ENCODE results near the gene ZDHHC14. TPM values are rescaled to one million over a fixed set of nuclear protein-coding genes. Genes with fewer than 3 reads are reported as not detected.

The ZDHHC14 gene
- total and polyA plus RNA-seq, 2 of the 8 experiments (the other 6 are each of a cell fraction or from before 2014, with no cell fraction given) = 2.9 to 5.3 TPM

GRCh38 chr6:157505912-157506491 is 125.0 kb downstream of the ZDHHC14 start:
- FAIRE-seq = no peak
- Histone ChIP-seq H3K27ac (ENCODE audit: low read depth, low read length) (no peak overlapping the region), H2BK15ac (ENCODE audit: low read length) (no peak overlapping the region), H3K18ac (ENCODE audit: extremely low read depth, low read length) (no peak overlapping the region), H2BK5ac (ENCODE audit: low read depth, low read length) (no peak overlapping the region), H3K4me3 (ENCODE audit: extremely low read depth in 1 of 4, insufficient read depth in 2 of 4, low read depth in 3 of 4, low read length in 4 of 4) (no peak overlapping the region), H3K27me3 (replicated peaks in 1 of 4; ENCODE audit: control insufficient read depth in 3 of 4, extremely low read depth in 1 of 4, insufficient read depth in 3 of 4, low read length in 3 of 4) (no peaks in the 10 kb centered on the region), H3K14ac (ENCODE audit: insufficient read length) (no peak overlapping the region), H3K79me1 (ENCODE audit: low read depth, low read length) (no peaks in the 10 kb centered on the region), H3K9me3 (ENCODE audit: insufficient read depth in 2 of 2, low read depth in 1 of 2, low read length in 1 of 2) (peaks cover 16 to 17% of the 10 kb centered on the region in 2 experiments), H2BK20ac (ENCODE audit: low read length) (no peak overlapping the region), H3K9ac (replicated peaks in 1 of 4; ENCODE audit: extremely low read depth in 1 of 4, low read depth in 3 of 4, low read length in 3 of 4) (no peak overlapping the region), H3K4me1 (replicated peaks in 1 of 4; ENCODE audit: control insufficient read depth in 3 of 4, insufficient read depth in 4 of 4, low read length in 3 of 4) (peaks cover 0 to 2% (median 0%) of the 10 kb centered on the region in 4 experiments; a peak in 1 of 7 replicates), H3K36me3 (ENCODE audit: control insufficient read depth in 2 of 4, insufficient read depth in 4 of 4, low read length in 3 of 4) (no peaks in the 10 kb centered on the region; a peak in 1 of 8 replicates), H4K5ac (ENCODE audit: insufficient read length, low read depth, low read length) (no peak overlapping the region), H3K23me2 (ENCODE audit: low read depth, low read length) (no peaks in the 10 kb centered on the region), H3K56ac (replicated peaks; ENCODE audit: insufficient read length, low read depth, low read length) (no peak overlapping the region), H3K4ac (replicated peaks; ENCODE audit: insufficient read length, low read depth, low read length) (no peak overlapping the region), H4K8ac (ENCODE audit: extremely low read depth, insufficient read depth, low read length) (no peak overlapping the region), H2BK120ac (replicated peaks; ENCODE audit: low read depth, low read length) (no peak overlapping the region), H2BK12ac (ENCODE audit: low read depth, low read length) (no peak overlapping the region), H3K23ac (ENCODE audit: insufficient read length) (no peak overlapping the region), H2AK5ac (ENCODE audit: low read depth, low read length) (no peak overlapping the region), H4K91ac (replicated peaks; ENCODE audit: insufficient read length, low read length) (no peak overlapping the region), H2AFZ (ENCODE audit: low read length) (no peak overlapping the region), H3K4me2 (ENCODE audit: insufficient read depth in 1 of 2, low read depth in 2 of 2, low read length in 2 of 2) (no peak overlapping the region), H4K20me1 (replicated peaks in 1 of 2; ENCODE audit: control insufficient read depth in 1 of 2, insufficient read depth in 2 of 2, low read length in 2 of 2) (no peaks in the 10 kb centered on the region), H3K79me2 (ENCODE audit: control insufficient read depth in 1 of 2, insufficient read depth in 2 of 2, low read length in 2 of 2) (no peaks in the 10 kb centered on the region)
- ChIA-PET CTCF (ENCODE audit: partially characterized antibody) (interaction anchor here (0.9 kb wide), 1 partner anchor 166 kb away, joined by 3 read pairs; no protein-coding TSS in a partner anchor), POLR2A (ENCODE audit: partially characterized antibody) (interaction anchor here (0.6 kb wide), 1 partner anchor 16 kb away, joined by 3 read pairs; no protein-coding TSS in a partner anchor)
- WGBS, 2 experiments (ENCODE audit: extremely low coverage in 1 of 2, insufficient coverage in 1 of 2, insufficient read length in 1 of 2, insufficient replicate concordance in 2 of 2, low coverage in 1 of 2, low lambda C conversion rate in 2 of 2, missing lambda C conversion rate in 1 of 2) = 93% methylated on average over 3 of the region's 3 CpGs; no CpG with 5 or more reads in 1 of the 2 experiments
- TF ChIP-seq ZNF274 (IDR thresholded peaks at IDR 0.05; ENCODE audit: borderline replicate concordance, extremely low read depth, low read length) (no peak), SP1 (IDR thresholded peaks at IDR 0.05; ENCODE audit: low read depth, low read length) (no peak), BACH1 (IDR thresholded peaks at IDR 0.05; ENCODE audit: low read length) (no peak), SRF (IDR thresholded peaks at IDR 0.05; ENCODE audit: low read depth, low read length) (no peak), NRF1 (IDR thresholded peaks at IDR 0.05; ENCODE audit: low read depth, low read length) (no peak)
- DNase-seq (ENCODE audit: low read depth in 1 of 2, low spot score in 2 of 2) = no peak
